Caco-2 (cell line): ENCODE measurements around the gene IQUB. TPM values are rescaled to one million over a fixed set of nuclear protein-coding genes. Genes with fewer than 3 reads are reported as not detected.
"Not testable (repeated sequence)": the region's sequence is repeated elsewhere in the genome, so short reads cannot be mapped to it uniquely, and the experiment has no call there.

Experiments used
- BruUV-seq: library from RNA; stranded (reverse); fragments of 400-500 nt; replicated peaks from 2 replicates; lab custom pipeline; 2021; lab: Mats Ljungman, UMichigan
- CTCF ChIA-PET: fragments of 300-600 bp; sonication (Branson Sonifier 250); formaldehyde crosslinking; loops from one replicate; lab custom pipeline; 2022; ENCODE audit warnings: antibody characterized with exemption; lab: Charles Lee
- POLR2A ChIA-PET: fragments of 300-600 bp; sonication (Branson Sonifier 250); formaldehyde crosslinking; loops from one replicate; lab custom pipeline; 2022; ENCODE audit warnings: antibody characterized with exemption; lab: Charles Lee
- DNase-seq, 2 experiments: peaks; one replicate each; pipeline versions ENCODE4 v3.0.0 to v3.0.0-alpha.2; 2020 to 2022
- H3K27me3 ChIP-seq: replicated peaks from 2 replicates; pipeline ENCODE4 v1.6.0; 2011; ENCODE audit warnings: low read length; ENCODE audit not compliant: control insufficient read depth, insufficient read depth
- H3K36me3 ChIP-seq: 2 replicates; pipeline ENCODE4 v1.5.1; 2011; ENCODE audit warnings: low read length; ENCODE audit not compliant: control insufficient read depth, insufficient read depth
- H3K4me1 ChIP-seq: fragments of 250-450 bp; sonication (Bioruptor Pico); 2 replicates; pipeline ENCODE4 v1.5.1; 2020; ENCODE audit warnings: mild to moderate bottlenecking
- H3K4me3 ChIP-seq: 2 replicates; pipeline ENCODE4 v1.5.1; 2011; ENCODE audit warnings: low read depth, mild to moderate bottlenecking, control low read depth, low read length
- H3K9me3 ChIP-seq: fragments of 250-450 bp; sonication (Bioruptor Pico); 2 replicates; pipeline ENCODE4 v1.5.1; 2020; ENCODE audit warnings: mild to moderate bottlenecking, moderate library complexity
- H3K27ac Mint-ChIP-seq: one replicate; pipeline ENCODE4 v1.8.0; 2022; ENCODE audit warnings: mixed read lengths; ENCODE audit not compliant: unreplicated experiment
- H3K27me3 Mint-ChIP-seq: one replicate; pipeline ENCODE4 v1.8.0; 2022; ENCODE audit warnings: mixed read lengths; ENCODE audit not compliant: insufficient read depth, unreplicated experiment
- H3K36me3 Mint-ChIP-seq: one replicate; pipeline ENCODE4 v1.8.0; 2022; ENCODE audit warnings: mild to moderate bottlenecking, mixed read lengths; ENCODE audit not compliant: insufficient read depth, unreplicated experiment
- H3K4me1 Mint-ChIP-seq: one replicate; pipeline ENCODE4 v1.8.0; 2022; ENCODE audit warnings: low read depth, mixed read lengths; ENCODE audit not compliant: unreplicated experiment
- H3K4me3 Mint-ChIP-seq: one replicate; pipeline ENCODE4 v1.8.0; 2022; ENCODE audit warnings: mild to moderate bottlenecking, moderate library complexity, mixed read lengths; ENCODE audit not compliant: unreplicated experiment
- H3K9me3 Mint-ChIP-seq: one replicate; pipeline ENCODE4 v1.8.0; 2022; ENCODE audit warnings: mixed read lengths; ENCODE audit not compliant: unreplicated experiment
- intact Hi-C: fragments of 100-400 bp; cut with micrococcal nuclease; formaldehyde crosslinking; loops from one replicate; pipeline ENCODE4 v1.10.0; 2022; ENCODE audit not compliant: unreplicated experiment
- total RNA-seq: library from RNA; stranded (reverse); gene quantifications from 2 replicates; pipeline ENCODE4 v1.2.3, GENCODE V29; 2022
- TF ChIP-seq, protein P1 (sequence below), 2 experiments: fragments of 200-600 bp in 1 of 2; IDR thresholded peaks; 1 replicate in 1 of 2; 2 replicates in 1 of 2; pipeline versions ENCODE4 v1.5.1 to v1.8.0; 2011 to 2022; ENCODE audit warnings: antibody characterized with exemption in 1 of 2, control low read depth in 1 of 2, inconsistent platforms in 1 of 2, low read depth in 1 of 2, low read length in 1 of 2, mild to moderate bottlenecking in 1 of 2, moderate library complexity in 1 of 2; ENCODE audit not compliant: insufficient read depth in 1 of 2, severe bottlenecking in 1 of 2, unreplicated experiment in 1 of 2

IQUB gene
- total RNA-seq, 1 experiment from 2014 or later, result 0.39 TPM

- TF ChIP-seq, protein P1, sequence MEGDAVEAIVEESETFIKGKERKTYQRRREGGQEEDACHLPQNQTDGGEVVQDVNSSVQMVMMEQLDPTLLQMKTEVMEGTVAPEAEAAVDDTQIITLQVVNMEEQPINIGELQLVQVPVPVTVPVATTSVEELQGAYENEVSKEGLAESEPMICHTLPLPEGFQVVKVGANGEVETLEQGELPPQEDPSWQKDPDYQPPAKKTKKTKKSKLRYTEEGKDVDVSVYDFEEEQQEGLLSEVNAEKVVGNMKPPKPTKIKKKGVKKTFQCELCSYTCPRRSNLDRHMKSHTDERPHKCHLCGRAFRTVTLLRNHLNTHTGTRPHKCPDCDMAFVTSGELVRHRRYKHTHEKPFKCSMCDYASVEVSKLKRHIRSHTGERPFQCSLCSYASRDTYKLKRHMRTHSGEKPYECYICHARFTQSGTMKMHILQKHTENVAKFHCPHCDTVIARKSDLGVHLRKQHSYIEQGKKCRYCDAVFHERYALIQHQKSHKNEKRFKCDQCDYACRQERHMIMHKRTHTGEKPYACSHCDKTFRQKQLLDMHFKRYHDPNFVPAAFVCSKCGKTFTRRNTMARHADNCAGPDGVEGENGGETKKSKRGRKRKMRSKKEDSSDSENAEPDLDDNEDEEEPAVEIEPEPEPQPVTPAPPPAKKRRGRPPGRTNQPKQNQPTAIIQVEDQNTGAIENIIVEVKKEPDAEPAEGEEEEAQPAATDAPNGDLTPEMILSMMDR (IDR thresholded peaks at IDR 0.05; ENCODE audit: insufficient read depth in 1 of 2, low read depth in 1 of 2, low read length in 1 of 2, severe bottlenecking in 1 of 2, unreplicated experiment in 1 of 2), result no peak
- H3K27me3 ChIP-seq, result no peaks in the 10 kb centered on the region
- Mint-ChIP-seq H3K9me3 (no peaks in the 10 kb centered on the region), H3K36me3 (peaks cover 12% of the 10 kb centered on the region), H3K27me3 (no peaks in the 10 kb centered on the region), H3K4me3 (no peak overlapping the region), H3K4me1 (no peaks in the 10 kb centered on the region), H3K27ac (no peak overlapping the region)
- ChIA-PET CTCF (no interaction called here), POLR2A (no interaction called here)
- intact Hi-C loops, result no loop called here
- H3K4me1 ChIP-seq, result no peaks in the 10 kb centered on the region
- BruUV-seq, result no TSS peak
- H3K4me3 ChIP-seq, result no peak overlapping the region
- no peaks in the 10 kb centered on the region for H3K9me3 ChIP-seq
- no peak for DNase-seq
- peaks cover 1% of the 10 kb centered on the region for H3K36me3 ChIP-seq
Measured at GRCh38 chr7:123553159-123553558, 18.8 kb upstream of the IQUB start.

GRCh38 chr7:123552641-123553040 lies 18.2 kb upstream of the IQUB start:
- H3K27ac Mint-ChIP-seq, result no peak overlapping the region
- no peaks in the 10 kb centered on the region for H3K9me3 ChIP-seq
- ChIA-PET POLR2A (interaction anchor here (0.6 kb wide), 1 partner anchor 18 kb away, joined by 3 read pairs; no protein-coding TSS in a partner anchor), CTCF (no interaction called here)
- TF ChIP-seq, protein P1 (IDR thresholded peaks at IDR 0.05; ENCODE audit: insufficient read depth in 1 of 2, low read depth in 1 of 2, low read length in 1 of 2, severe bottlenecking in 1 of 2, unreplicated experiment in 1 of 2), result no peak
- intact Hi-C loops, result no loop called here
- no TSS peak for BruUV-seq
- no peak overlapping the region for H3K4me3 Mint-ChIP-seq
- peaks cover 14% of the 10 kb centered on the region for H3K36me3 Mint-ChIP-seq
- no peak overlapping the region for H3K4me3 ChIP-seq
- H3K36me3 ChIP-seq, result peaks cover 1% of the 10 kb centered on the region
- no peak for DNase-seq
- H3K4me1 Mint-ChIP-seq, result no peaks in the 10 kb centered on the region
- no peaks in the 10 kb centered on the region for H3K4me1 ChIP-seq
- H3K27me3 Mint-ChIP-seq, result no peaks in the 10 kb centered on the region
- H3K9me3 Mint-ChIP-seq, result no peaks in the 10 kb centered on the region
- H3K27me3 ChIP-seq, result no peaks in the 10 kb centered on the region

GRCh38 chr7:123552134-123552533 lies 17.7 kb upstream of the IQUB start:
- H3K36me3 ChIP-seq, CTCF ChIA-PET, H3K27me3 Mint-ChIP-seq, H3K4me3 ChIP-seq, intact Hi-C loops, BruUV-seq, H3K27me3 ChIP-seq, H3K9me3 Mint-ChIP-seq, H3K9me3 ChIP-seq, H3K4me1 Mint-ChIP-seq, DNase-seq, H3K4me3 Mint-ChIP-seq, H3K27ac Mint-ChIP-seq, H3K4me1 ChIP-seq: not testable (repeated sequence)
- POLR2A ChIA-PET, result interaction anchor here (0.6 kb wide), 1 partner anchor 17 kb away, joined by 3 read pairs; no protein-coding TSS in a partner anchor
- peaks cover 18% of the 10 kb centered on the region for H3K36me3 Mint-ChIP-seq

DNA sequence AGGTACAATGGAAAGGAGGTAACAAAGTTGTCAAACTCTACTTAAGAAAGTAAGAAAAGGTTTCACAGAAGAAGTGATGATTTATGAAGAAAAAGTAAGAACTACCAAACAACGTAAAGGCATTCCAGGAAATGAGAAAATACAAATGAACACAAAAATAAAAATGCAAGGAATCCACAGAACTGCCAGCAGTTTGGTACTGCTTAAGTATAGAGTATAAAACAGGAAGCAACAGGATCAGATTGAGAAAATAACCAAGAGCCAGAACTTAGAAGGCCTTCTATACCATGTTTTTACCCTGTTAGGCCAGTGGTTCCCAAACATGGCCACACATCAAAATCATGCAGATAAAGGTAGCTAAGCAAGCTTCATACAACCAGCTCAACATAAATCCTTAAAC lies 14.0 kb upstream of the IQUB start:
- no peak overlapping the region for H3K4me3 ChIP-seq
- Mint-ChIP-seq H3K27me3 (no peaks in the 10 kb centered on the region), H3K4me1 (no peaks in the 10 kb centered on the region), H3K27ac (no peak overlapping the region), H3K36me3 (peaks cover 26% of the 10 kb centered on the region), H3K4me3 (no peak overlapping the region), H3K9me3 (no peaks in the 10 kb centered on the region)
- ChIA-PET CTCF (no interaction called here), POLR2A (no interaction called here)
- DNase-seq, result no peak
- H3K4me1 ChIP-seq, result no peaks in the 10 kb centered on the region
- no peaks in the 10 kb centered on the region for H3K9me3 ChIP-seq
- BruUV-seq, result no TSS peak
- H3K36me3 ChIP-seq, result no peaks in the 10 kb centered on the region; the same call in 1 of the 2 replicates
- intact Hi-C loops, result no loop called here
- no peaks in the 10 kb centered on the region for H3K27me3 ChIP-seq
- TF ChIP-seq, protein P1 (IDR thresholded peaks at IDR 0.05; ENCODE audit: insufficient read depth in 1 of 2, low read depth in 1 of 2, low read length in 1 of 2, severe bottlenecking in 1 of 2, unreplicated experiment in 1 of 2), result no peak
